Right atrium auricular region (tissue), 2 donors: ENCODE measurements around the gene MYMK. TPM values are rescaled to one million over a fixed set of nuclear protein-coding genes. Genes with fewer than 3 reads are reported as not detected.

Source experiments
- DNase-seq: peaks from one replicate; pipeline ENCODE4 v3.0.0-alpha.2; 2019; ENCODE audit warnings: low spot score
- H3K27ac ChIP-seq, 2 donors: fragments of 200-600 bp; sonication (generic); 1 replicate in 1 of 2; 2 replicates in 1 of 2; pipeline ENCODE4 v1.5.1; 2016 to 2019
- H3K27me3 ChIP-seq, 2 donors: fragments of 200-600 bp; sonication (generic); one replicate each; pipeline versions ENCODE4 v1.5.1 to v1.6.0; 2017 to 2019
- H3K36me3 ChIP-seq: fragments of 200-600 bp; sonication (generic); one replicate; pipeline ENCODE4 v1.5.1; 2016
- H3K4me1 ChIP-seq, 2 donors: fragments of 200-600 bp; sonication (generic); one replicate each; pipeline versions ENCODE4 v1.5.1 to v1.6.0; 2017 to 2019
- H3K4me3 ChIP-seq, 2 donors: fragments of 200-600 bp; sonication (generic); 1 replicate in 1 of 2; 2 replicates in 1 of 2; pipeline ENCODE4 v1.5.1; 2017 to 2019; ENCODE audit warnings: mild to moderate bottlenecking in 1 of 2, moderate library complexity in 1 of 2
- H3K9me3 ChIP-seq, 2 donors: fragments of 200-600 bp; sonication (generic); one replicate each; pipeline ENCODE4 v1.5.1; 2019
- total RNA-seq, 2 donors: library from RNA; depleted of rRNA; stranded (reverse); fragments of >200 nt; gene quantifications; one replicate each; pipeline ENCODE4 v1.1.0, GENCODE V29; 2016
- TF ChIP-seq, protein P1 (sequence below), 2 donors: fragments of 200-600 bp; sonication (generic); IDR thresholded peaks; one replicate each; pipeline ENCODE4 v1.5.1; 2019; ENCODE audit warnings: antibody characterized with exemption in 2 of 2

The MYMK gene, protein sequence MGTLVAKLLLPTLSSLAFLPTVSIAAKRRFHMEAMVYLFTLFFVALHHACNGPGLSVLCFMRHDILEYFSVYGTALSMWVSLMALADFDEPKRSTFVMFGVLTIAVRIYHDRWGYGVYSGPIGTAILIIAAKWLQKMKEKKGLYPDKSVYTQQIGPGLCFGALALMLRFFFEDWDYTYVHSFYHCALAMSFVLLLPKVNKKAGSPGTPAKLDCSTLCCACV
- not detected for total RNA-seq

DNA sequence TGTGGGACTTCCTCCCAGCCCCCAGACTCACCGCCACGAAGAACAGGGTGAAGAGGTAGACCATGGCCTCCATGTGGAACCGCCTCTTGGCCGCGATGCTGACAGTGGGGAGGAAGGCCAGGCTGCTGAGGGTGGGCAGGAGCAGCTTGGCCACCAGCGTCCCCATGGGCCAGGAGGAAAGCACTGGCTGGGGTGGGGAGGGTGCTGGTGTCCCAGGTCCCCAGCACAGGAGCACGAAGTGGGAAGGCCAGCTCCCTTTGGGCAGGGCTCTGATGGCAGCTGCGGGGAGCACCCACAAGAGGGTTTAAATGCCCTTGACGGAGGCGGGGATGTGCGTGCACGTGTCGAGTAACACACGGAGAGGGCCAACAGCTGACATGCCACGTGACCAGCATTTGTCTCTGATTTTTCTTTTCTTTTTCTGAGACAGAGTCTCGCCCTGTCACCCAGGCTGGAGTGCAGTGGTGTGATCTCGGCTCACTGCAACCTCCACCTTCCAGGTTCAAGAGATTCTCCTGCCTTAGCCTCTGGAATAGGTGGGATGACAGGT, at the start of gene MYMK:
MYMK (minus strand) TSS at position 281 of the 550 bp plus-strand sequence; CDS start at position 166, 115 bp downstream.
- Histone ChIP-seq H3K4me1 (peaks cover 0 to 33% of the 10 kb centered on the region in 2 donors), H3K9me3 (no peaks in the 10 kb centered on the region), H3K27ac (no peak within 1 kb of the TSS), H3K27me3 (no peaks in the 10 kb centered on the region), H3K4me3 (no peak within 1 kb of the TSS), H3K36me3 (no peaks in the 10 kb centered on the region)
- no peak for DNase-seq
- TF ChIP-seq, protein P1, sequence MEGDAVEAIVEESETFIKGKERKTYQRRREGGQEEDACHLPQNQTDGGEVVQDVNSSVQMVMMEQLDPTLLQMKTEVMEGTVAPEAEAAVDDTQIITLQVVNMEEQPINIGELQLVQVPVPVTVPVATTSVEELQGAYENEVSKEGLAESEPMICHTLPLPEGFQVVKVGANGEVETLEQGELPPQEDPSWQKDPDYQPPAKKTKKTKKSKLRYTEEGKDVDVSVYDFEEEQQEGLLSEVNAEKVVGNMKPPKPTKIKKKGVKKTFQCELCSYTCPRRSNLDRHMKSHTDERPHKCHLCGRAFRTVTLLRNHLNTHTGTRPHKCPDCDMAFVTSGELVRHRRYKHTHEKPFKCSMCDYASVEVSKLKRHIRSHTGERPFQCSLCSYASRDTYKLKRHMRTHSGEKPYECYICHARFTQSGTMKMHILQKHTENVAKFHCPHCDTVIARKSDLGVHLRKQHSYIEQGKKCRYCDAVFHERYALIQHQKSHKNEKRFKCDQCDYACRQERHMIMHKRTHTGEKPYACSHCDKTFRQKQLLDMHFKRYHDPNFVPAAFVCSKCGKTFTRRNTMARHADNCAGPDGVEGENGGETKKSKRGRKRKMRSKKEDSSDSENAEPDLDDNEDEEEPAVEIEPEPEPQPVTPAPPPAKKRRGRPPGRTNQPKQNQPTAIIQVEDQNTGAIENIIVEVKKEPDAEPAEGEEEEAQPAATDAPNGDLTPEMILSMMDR (IDR thresholded peaks at IDR 0.05) = no peak

DNA sequence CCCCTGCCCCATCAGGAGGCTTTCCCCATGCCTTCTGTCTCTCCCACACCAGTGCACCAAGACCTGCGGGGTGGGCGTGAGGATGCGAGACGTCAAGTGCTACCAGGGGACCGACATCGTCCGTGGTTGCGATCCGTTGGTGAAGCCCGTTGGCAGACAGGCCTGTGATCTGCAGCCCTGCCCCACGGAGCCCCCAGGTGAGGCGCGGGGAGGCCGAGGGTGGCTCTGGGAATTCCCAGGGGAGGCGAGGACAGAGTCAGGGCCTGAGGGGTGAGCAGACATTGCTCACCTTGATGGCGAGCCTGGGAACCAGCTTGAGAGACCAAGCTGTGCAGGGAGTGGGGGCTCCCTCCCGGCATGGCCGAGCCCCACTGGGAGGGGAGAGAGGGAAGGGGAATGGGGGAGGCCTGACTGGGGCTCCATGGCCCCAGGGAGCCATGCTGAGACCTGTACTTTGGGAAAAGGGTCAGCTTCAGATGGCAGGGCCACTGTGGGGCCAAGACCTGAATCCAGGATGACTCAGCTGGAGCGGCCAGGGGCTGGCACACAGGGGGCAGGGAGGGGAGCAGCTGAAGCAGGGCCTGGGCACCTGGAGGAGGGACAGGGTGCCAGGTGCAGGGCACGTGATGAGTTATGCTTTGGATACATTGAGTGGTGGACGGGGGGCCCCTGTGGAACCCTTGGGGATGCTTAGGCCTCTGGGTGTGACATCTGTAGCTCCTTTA, 49.2 kb upstream of the MYMK start:
- Histone ChIP-seq H3K9me3 (no peaks in the 10 kb centered on the region), H3K36me3 (peaks cover 9% of the 10 kb centered on the region), H3K27ac (no peak overlapping the region), H3K4me3 (no peak overlapping the region), H3K27me3 (no peaks in the 10 kb centered on the region), H3K4me1 (peaks cover 0 to 36% of the 10 kb centered on the region in 2 donors)
- TF ChIP-seq, protein P1 (IDR thresholded peaks at IDR 0.05) = no peak
- DNase-seq = no peak

DNA sequence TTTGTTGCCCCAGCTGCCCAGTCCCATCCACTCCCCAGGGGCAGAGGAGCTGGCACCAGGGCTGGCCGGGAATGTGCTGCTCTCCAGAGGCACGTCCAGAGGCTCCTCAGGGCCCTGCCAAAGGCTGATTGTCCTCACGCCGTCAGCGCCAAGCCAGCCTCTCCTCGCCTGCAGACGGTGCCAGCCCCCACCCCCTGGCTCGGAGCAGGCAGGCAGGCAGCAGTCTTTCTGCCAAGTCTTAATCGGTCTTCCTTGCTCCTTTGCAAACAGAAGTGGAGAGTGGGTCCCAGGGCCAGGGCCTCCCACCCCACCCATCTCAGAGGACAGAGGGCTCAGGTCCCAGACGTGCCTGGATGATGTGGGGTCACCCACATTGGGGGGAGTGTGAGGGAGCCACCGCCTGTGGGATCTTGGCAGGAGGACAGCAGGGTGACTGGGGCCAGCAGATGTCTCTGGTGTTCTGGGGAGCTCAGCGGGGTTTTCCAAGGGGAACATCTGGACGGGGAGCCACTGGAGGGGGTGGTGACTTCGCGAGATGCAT, 48.1 kb upstream of the MYMK start:
- Histone ChIP-seq H3K27ac (peak overlapping the region in 1 of 2 donors; percentile 61), H3K9me3 (no peaks in the 10 kb centered on the region), H3K4me1 (peaks cover 0 to 36% of the 10 kb centered on the region in 2 donors), H3K27me3 (no peaks in the 10 kb centered on the region), H3K4me3 (no peak overlapping the region), H3K36me3 (peaks cover 10% of the 10 kb centered on the region)
- no peak for DNase-seq
- TF ChIP-seq, protein P1 (IDR thresholded peaks at IDR 0.05) = no peak

DNA sequence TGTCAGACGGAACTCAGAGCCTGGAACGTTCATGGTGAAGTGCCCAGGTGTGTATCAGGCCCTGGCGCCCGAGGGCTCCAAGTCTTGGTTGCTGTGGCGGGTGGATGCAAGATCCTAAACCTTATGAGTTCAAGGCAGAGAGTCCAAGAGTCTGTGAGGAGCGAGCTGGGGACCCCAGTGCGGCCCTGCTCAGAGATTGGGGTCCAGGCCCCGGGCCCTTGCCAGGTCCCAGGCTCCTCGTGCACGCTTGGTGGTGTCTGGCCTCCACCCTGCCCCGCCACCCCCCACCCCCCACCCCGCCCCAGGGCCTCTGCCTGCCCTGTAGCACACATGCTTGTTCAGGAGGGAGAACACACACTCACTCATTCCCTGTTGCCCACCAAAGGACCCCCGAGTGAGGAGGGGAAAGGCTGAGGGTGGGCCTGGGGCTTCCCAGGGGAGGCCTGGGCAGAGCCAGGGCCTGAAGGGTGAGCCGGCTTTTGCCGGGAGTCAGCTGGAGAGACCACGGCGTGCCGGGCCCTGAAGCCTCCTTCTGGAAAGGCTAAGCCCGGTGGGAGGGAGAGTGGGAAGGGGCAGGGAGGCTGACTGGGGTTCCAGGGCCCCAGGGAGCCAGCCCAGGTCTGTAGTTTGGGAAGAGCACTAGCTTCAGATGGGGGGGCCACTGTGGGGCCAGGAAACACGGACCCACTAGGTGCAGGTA, 47.3 kb upstream of the MYMK start:
- no peak for DNase-seq
- Histone ChIP-seq H3K4me1 (peaks cover 0 to 32% of the 10 kb centered on the region in 2 donors), H3K27ac (peak overlapping the region in 1 of 2 donors; percentile 61), H3K27me3 (no peaks in the 10 kb centered on the region), H3K9me3 (no peaks in the 10 kb centered on the region), H3K36me3 (peaks cover 10% of the 10 kb centered on the region), H3K4me3 (no peak overlapping the region)
- TF ChIP-seq, protein P1 (IDR thresholded peaks at IDR 0.05) = no peak

DNA sequence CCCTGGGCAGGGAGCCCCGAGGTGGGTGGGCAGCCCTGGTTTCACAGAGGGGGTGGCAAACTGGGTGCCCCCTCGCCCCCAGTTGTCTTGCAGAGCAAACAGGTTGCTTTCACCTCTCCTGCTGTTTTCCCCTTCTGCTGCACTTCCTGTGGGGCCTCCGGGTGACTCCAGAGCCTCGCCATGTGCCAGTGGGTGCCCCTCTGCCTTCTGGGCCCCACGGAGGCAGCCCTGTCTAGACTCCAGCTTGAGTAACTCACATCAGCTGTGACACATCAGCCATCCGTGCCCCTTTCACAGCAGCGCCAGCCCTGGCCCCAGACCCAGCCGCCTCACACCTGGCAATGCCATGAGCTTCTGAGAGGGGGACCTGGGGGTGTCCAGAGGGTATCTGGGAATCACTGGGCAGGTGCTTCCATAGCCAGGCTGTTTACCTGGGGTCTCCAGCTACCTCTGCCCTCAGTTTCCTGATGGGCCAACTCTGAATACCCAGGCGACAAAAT, 46.7 kb upstream of the MYMK start:
- no peaks in the 10 kb centered on the region for H3K27me3 ChIP-seq

More for the DNA sequence above, 46.7 kb upstream of the MYMK start:
- H3K36me3 ChIP-seq = peaks cover 10% of the 10 kb centered on the region
- TF ChIP-seq, protein P1 (IDR thresholded peaks at IDR 0.05) = no peak
- H3K27ac ChIP-seq = no peak overlapping the region
- peaks cover 0 to 26% of the 10 kb centered on the region in 2 donors for H3K4me1 ChIP-seq
- DNase-seq = no peak
- no peak overlapping the region for H3K4me3 ChIP-seq
- H3K9me3 ChIP-seq = no peaks in the 10 kb centered on the region
